Calu3 (cell line): ENCODE data around the gene RAB44. TPM values are rescaled to one million over a fixed set of nuclear protein-coding genes. Genes with fewer than 3 reads are reported as not detected.

ENCODE experiments used
- BruUV-seq: library from RNA; stranded (reverse); fragments of 400-500 nt; replicated peaks from 2 replicates; lab custom pipeline; 2021; lab: Mats Ljungman, UMichigan
- CTCF ChIA-PET: fragments of 300-600 bp; sonication (Branson Sonifier 250); formaldehyde crosslinking; loops from one replicate; lab custom pipeline; 2022; ENCODE audit warnings: antibody characterized with exemption; lab: Charles Lee
- DNase-seq: peaks from one replicate; pipeline ENCODE4 v3.0.0; 2022
- H3K27ac Mint-ChIP-seq: one replicate; pipeline ENCODE4 v1.8.0; 2022; ENCODE audit warnings: mixed read lengths; ENCODE audit not compliant: unreplicated experiment
- H3K27me3 Mint-ChIP-seq: one replicate; pipeline ENCODE4 v1.8.0; 2022; ENCODE audit warnings: mixed read lengths; ENCODE audit not compliant: unreplicated experiment
- H3K36me3 Mint-ChIP-seq: one replicate; pipeline ENCODE4 v1.8.0; 2022; ENCODE audit warnings: mild to moderate bottlenecking, moderate library complexity, mixed read lengths; ENCODE audit not compliant: insufficient read depth, unreplicated experiment
- H3K4me1 Mint-ChIP-seq: one replicate; pipeline ENCODE4 v1.8.0; 2022; ENCODE audit warnings: mild to moderate bottlenecking, low read depth, mixed read lengths; ENCODE audit not compliant: unreplicated experiment
- H3K4me3 Mint-ChIP-seq: one replicate; pipeline ENCODE4 v1.8.0; 2022; ENCODE audit warnings: mild to moderate bottlenecking, low read depth, moderate library complexity, mixed read lengths; ENCODE audit not compliant: unreplicated experiment
- H3K9me3 Mint-ChIP-seq: one replicate; pipeline ENCODE4 v1.8.0; 2022; ENCODE audit warnings: low read depth, mixed read lengths; ENCODE audit not compliant: unreplicated experiment
- intact Hi-C: fragments of 100-400 bp; cut with micrococcal nuclease; formaldehyde crosslinking; loops from one replicate; pipeline ENCODE4 v1.10.0; 2022; ENCODE audit not compliant: unreplicated experiment
- total RNA-seq: library from RNA; stranded (reverse); gene quantifications from 2 replicates; pipeline ENCODE4 v1.2.3, GENCODE V29; 2022
- TF ChIP-seq, protein P1 (sequence below): fragments of 200-600 bp; IDR thresholded peaks from one replicate; pipeline ENCODE4 v1.8.0; 2022; ENCODE audit warnings: antibody characterized with exemption; ENCODE audit not compliant: unreplicated experiment

Gene RAB44
- total RNA-seq, 1 experiment from 2014 or later = not detected

GRCh38 chr6:36742146-36742545 is 44.5 kb downstream of the RAB44 start:
- Mint-ChIP-seq H3K27ac (no peak overlapping the region), H3K4me3 (no peak overlapping the region)
- CTCF ChIA-PET = interaction anchor here (0.6 kb wide), 1 partner anchor 62 kb away, joined by 3 read pairs; no protein-coding TSS in a partner anchor

GRCh38 chr6:36743032-36743431 is 45.4 kb downstream of the RAB44 start:
- H3K27ac Mint-ChIP-seq = no peak overlapping the region
- no peak overlapping the region for H3K4me3 Mint-ChIP-seq
- TF ChIP-seq, protein P1, sequence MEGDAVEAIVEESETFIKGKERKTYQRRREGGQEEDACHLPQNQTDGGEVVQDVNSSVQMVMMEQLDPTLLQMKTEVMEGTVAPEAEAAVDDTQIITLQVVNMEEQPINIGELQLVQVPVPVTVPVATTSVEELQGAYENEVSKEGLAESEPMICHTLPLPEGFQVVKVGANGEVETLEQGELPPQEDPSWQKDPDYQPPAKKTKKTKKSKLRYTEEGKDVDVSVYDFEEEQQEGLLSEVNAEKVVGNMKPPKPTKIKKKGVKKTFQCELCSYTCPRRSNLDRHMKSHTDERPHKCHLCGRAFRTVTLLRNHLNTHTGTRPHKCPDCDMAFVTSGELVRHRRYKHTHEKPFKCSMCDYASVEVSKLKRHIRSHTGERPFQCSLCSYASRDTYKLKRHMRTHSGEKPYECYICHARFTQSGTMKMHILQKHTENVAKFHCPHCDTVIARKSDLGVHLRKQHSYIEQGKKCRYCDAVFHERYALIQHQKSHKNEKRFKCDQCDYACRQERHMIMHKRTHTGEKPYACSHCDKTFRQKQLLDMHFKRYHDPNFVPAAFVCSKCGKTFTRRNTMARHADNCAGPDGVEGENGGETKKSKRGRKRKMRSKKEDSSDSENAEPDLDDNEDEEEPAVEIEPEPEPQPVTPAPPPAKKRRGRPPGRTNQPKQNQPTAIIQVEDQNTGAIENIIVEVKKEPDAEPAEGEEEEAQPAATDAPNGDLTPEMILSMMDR = no peak
- intact Hi-C loops = no loop called here
- H3K27me3 Mint-ChIP-seq = peaks cover 26% of the 10 kb centered on the region
- peaks cover 32% of the 10 kb centered on the region for H3K4me1 Mint-ChIP-seq
- H3K36me3 Mint-ChIP-seq = no peaks in the 10 kb centered on the region
- no TSS peak for BruUV-seq
- no peak for DNase-seq
- CTCF ChIA-PET = no interaction called here
- H3K9me3 Mint-ChIP-seq = no peaks in the 10 kb centered on the region

More at GRCh38 chr6:36742146-36742545, 44.5 kb downstream of the RAB44 start:
- Mint-ChIP-seq H3K4me1 (peaks cover 32% of the 10 kb centered on the region), H3K9me3 (no peaks in the 10 kb centered on the region), H3K27me3 (peaks cover 24% of the 10 kb centered on the region), H3K36me3 (no peaks in the 10 kb centered on the region)
- TF ChIP-seq, protein P1 = no peak
- DNase-seq = no peak
- intact Hi-C loops = no loop called here
- no TSS peak for BruUV-seq

DNA sequence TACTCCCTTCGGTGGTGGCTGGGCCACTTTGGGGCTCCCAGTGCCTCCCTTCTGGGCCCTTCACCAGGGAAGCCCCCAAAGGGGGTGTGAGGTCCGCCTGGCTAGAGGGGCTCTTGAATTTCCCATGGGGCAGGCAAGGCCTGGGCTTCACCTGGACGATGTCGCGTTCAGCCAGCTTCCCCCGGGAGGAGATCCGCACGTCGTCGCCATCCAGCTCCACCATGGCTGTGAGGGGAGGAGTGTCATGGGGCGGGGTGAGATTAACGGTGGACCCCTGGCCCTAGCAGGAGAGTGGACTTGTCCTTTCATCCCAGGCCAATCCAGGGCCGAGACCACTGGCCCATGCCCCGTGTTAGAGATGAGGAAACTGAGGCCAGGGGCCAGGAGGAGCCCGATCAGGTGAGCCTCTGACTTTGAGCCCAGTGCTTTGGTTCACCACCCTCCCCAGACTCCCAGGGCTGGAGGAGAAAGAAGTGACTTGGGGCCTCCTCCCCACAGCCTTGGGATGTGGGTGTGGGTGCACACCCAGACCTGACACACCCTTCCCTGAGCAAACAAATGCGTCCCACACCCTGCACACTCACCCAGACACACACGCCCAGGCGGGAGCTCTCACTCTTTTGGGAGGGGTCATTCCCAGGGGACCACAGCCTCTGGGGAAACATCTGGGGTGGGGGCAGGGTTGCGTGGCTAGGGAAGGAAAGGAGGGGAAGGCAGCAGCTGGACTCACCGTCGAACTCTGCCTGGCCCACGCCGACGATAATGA is 46.1 kb downstream of the RAB44 start:
- Mint-ChIP-seq H3K9me3 (no peaks in the 10 kb centered on the region), H3K27ac (no peak overlapping the region), H3K36me3 (no peaks in the 10 kb centered on the region), H3K4me1 (peaks cover 32% of the 10 kb centered on the region), H3K4me3 (no peak overlapping the region), H3K27me3 (peaks cover 26% of the 10 kb centered on the region)
- no TSS peak for BruUV-seq
- CTCF ChIA-PET = interaction anchor here (0.6 kb wide), 1 partner anchor 14 kb away, joined by 3 read pairs; no protein-coding TSS in a partner anchor
- intact Hi-C loops = no loop called here
- TF ChIP-seq, protein P1 = no peak
- DNase-seq = peak; percentile 34

DNA sequence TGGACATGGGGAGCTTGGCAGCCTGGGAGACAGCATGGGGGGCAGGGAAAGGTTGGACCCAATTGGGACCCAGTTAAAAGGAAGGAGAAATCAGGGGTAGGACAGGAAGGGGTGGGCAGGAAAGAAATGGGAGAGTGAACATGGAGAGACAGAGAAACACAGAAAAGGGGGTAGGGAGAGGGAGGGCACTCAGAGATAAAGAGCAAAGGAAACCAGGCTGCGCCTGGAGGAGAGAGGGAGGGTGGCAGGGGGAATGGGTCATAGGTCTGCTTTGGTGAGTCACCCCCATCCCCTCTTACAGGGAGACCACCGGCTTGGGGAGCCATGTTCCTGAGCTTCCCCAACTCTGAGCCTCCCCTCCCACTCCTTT is 46.7 kb downstream of the RAB44 start:
- DNase-seq = no peak
- no peak overlapping the region for H3K27ac Mint-ChIP-seq
- H3K9me3 Mint-ChIP-seq = no peaks in the 10 kb centered on the region
- no peak overlapping the region for H3K4me3 Mint-ChIP-seq
- intact Hi-C loops = no loop called here
- BruUV-seq = no TSS peak
- TF ChIP-seq, protein P1 = no peak
- no peaks in the 10 kb centered on the region for H3K36me3 Mint-ChIP-seq
- CTCF ChIA-PET = interaction anchor here (0.6 kb wide), 1 partner anchor 14 kb away, joined by 3 read pairs; no protein-coding TSS in a partner anchor
- peaks cover 32% of the 10 kb centered on the region for H3K4me1 Mint-ChIP-seq
- peaks cover 26% of the 10 kb centered on the region for H3K27me3 Mint-ChIP-seq
